ENCODE results near the gene ATP11C. TPM values are rescaled to one million over a fixed set of nuclear protein-coding genes. Genes with fewer than 3 reads are reported as not detected.
A peak's percentile ranks its signal among the peaks of the same experiment; 100 is the strongest.

Gene ATP11C
- total and polyA plus RNA-seq, 9 of the 15 experiments (the other 6 are each of a cell fraction or from before 2014, with no cell fraction given) = 18.2 to 42.2 (median 29.4) TPM

DNA sequence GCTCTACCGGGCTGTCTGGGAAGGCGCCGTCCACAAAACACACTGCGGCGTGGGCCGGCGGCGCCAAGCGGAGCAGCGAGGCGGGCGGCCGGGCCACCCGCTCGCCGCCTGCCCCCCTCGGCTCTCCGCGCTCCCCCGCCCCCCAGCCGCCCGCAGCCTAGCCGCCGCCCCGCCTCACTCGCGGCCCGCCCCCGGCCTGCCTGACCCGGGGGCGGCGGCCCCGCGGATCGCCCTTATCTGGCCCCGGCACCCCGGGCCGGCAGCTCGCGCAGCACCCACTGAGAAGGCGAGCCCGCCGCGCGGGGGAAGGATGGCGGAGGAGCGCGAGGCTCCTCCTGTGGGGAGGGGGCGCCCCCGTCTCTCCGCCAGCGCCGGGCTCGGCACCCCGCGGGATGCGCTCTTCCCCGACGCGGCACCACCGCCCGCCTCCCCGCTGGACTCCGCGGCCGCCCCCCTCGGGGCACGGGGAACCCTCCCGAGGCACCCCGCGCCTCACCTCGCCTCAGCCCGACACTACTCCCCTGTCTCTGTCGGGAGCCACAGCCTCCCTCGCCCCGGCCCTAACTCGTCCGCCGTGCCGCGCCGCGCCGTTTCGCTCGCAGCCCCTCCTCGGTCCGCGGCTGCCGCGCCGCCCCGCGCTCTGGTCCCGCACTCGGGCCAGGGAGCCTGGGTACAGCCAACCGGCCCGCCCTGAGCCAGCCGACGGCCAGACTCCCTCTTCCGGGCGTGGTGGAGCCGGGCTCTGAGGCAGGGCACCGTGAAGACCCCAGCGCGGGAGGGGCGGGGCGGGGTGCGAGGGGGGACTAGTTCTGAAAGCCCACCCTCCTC lies 566 bp downstream of the ATP11C start (continued):
- no peak for TF ChIP-seq DPF2 (IDR thresholded peaks at IDR 0.05)
- no peak for TF ChIP-seq ARID3B (CRISPR knock-in tag; IDR thresholded peaks at IDR 0.05; ENCODE audit: borderline replicate concordance)
- no peak for TF ChIP-seq SIRT6 (IDR thresholded peaks at IDR 0.05; ENCODE audit: low read depth, low read length)
- TF ChIP-seq ZSCAN32 (CRISPR knock-in tag; IDR thresholded peaks at IDR 0.05) = no peak
- no peak for TF ChIP-seq SMARCB1 (IDR thresholded peaks at IDR 0.05; ENCODE audit: insufficient read length, low read depth)
- TF ChIP-seq ZC3H11A (IDR thresholded peaks at IDR 0.05; ENCODE audit: low read depth, low read length) = no peak
- TF ChIP-seq GATAD2B (IDR thresholded peaks at IDR 0.05; ENCODE audit: borderline replicate concordance) = peak; percentile 81; the same call in 1 of the 2 replicates
- peak in 1 of 2 experiments; percentile 78; a peak in 2 of 4 replicates for TF ChIP-seq UBTF (IDR thresholded peaks at IDR 0.05; ENCODE audit: borderline replicate concordance in 1 of 2, low read depth in 2 of 2, low read length in 2 of 2)
- TF ChIP-seq, protein P1, sequence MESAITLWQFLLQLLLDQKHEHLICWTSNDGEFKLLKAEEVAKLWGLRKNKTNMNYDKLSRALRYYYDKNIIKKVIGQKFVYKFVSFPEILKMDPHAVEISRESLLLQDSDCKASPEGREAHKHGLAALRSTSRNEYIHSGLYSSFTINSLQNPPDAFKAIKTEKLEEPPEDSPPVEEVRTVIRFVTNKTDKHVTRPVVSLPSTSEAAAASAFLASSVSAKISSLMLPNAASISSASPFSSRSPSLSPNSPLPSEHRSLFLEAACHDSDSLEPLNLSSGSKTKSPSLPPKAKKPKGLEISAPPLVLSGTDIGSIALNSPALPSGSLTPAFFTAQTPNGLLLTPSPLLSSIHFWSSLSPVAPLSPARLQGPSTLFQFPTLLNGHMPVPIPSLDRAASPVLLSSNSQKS (CRISPR knock-in tag; IDR thresholded peaks at IDR 0.05) = no peak
- TF ChIP-seq ZFP1 (CRISPR knock-in tag; IDR thresholded peaks at IDR 0.05) = no peak
- TF ChIP-seq, protein P2, sequence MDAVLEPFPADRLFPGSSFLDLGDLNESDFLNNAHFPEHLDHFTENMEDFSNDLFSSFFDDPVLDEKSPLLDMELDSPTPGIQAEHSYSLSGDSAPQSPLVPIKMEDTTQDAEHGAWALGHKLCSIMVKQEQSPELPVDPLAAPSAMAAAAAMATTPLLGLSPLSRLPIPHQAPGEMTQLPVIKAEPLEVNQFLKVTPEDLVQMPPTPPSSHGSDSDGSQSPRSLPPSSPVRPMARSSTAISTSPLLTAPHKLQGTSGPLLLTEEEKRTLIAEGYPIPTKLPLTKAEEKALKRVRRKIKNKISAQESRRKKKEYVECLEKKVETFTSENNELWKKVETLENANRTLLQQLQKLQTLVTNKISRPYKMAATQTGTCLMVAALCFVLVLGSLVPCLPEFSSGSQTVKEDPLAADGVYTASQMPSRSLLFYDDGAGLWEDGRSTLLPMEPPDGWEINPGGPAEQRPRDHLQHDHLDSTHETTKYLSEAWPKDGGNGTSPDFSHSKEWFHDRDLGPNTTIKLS (IDR thresholded peaks at IDR 0.05; ENCODE audit: borderline replicate concordance, low read depth) = no peak
- no peak for TF ChIP-seq GTF2F1 (IDR thresholded peaks at IDR 0.05; ENCODE audit: low read depth, low read length)
- TF ChIP-seq STAT5A (IDR thresholded peaks at IDR 0.05; ENCODE audit: borderline replicate concordance, low read length) = no peak
- peak in 1 of 2 experiments; percentile 81; a peak in 2 of 4 replicates for TF ChIP-seq NONO (IDR thresholded peaks at IDR 0.05; ENCODE audit: low read depth in 2 of 2, low read length in 1 of 2)
- TF ChIP-seq ZNF408 (CRISPR knock-in tag; IDR thresholded peaks at IDR 0.05; ENCODE audit: low read depth) = no peak
- no peak for TF ChIP-seq RFX7 (CRISPR knock-in tag; IDR thresholded peaks at IDR 0.05)
- peak; percentile 44; the same call in 1 of the 2 replicates for TF ChIP-seq ZBTB9 (CRISPR knock-in tag; IDR thresholded peaks at IDR 0.05)
- TF ChIP-seq CREB1 (IDR thresholded peaks at IDR 0.05) = no peak
- TF ChIP-seq CREB1 (CRISPR knock-in tag; IDR thresholded peaks at IDR 0.05) = no peak
- TF ChIP-seq FOXJ3 (CRISPR knock-in tag; IDR thresholded peaks at IDR 0.05) = no peak

Measured in K562 (cell line).